Measurements from ENCODE around the gene APLF. TPM values are rescaled to one million over a fixed set of nuclear protein-coding genes. Genes with fewer than 3 reads are reported as not detected.

The APLF gene
- polyA plus RNA-seq, 1 of the 3 experiments (the other 2 are of a cell fraction) = 1.1 TPM

DNA sequence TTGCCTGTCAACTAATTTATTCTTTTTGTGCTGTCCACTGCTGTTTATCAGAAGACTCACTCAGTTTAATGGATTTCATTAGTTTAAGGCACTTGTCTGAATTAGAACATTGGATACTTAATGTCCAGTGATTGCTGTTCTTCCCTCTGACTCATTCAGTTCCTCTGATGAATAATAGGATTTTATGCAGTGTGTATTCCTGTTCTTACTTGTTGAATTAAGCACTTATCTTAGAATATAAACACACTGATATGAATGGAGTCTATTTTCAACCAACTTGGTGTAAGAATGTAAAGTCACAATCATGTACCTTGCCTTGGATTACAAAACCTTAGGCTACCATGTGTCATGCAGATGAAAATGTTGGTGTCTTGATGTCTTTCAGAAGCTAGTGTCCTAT is 89.0 kb downstream of the APLF start:
- ChIA-PET CTCF (no interaction called here), POLR2A (no interaction called here)
- no peaks in the 10 kb centered on the region for H3K79me2 ChIP-seq (ENCODE audit: insufficient read depth)

More for the DNA sequence above, 89.0 kb downstream of the APLF start:
- no peak overlapping the region for H3K4me2 ChIP-seq
- no peaks in the 10 kb centered on the region for H4K20me1 ChIP-seq (ENCODE audit: insufficient read depth)
- no peaks in the 10 kb centered on the region for H3K9me2 ChIP-seq
- TF ChIP-seq FOSL2 (IDR thresholded peaks at IDR 0.05; ENCODE audit: borderline replicate concordance, low read depth) = no peak
- TF ChIP-seq EP300 (IDR thresholded peaks at IDR 0.05; ENCODE audit: borderline replicate concordance in 1 of 2, low read depth in 1 of 2, low read length in 1 of 2) = no peak
- no peak for TF ChIP-seq GABPA (IDR thresholded peaks at IDR 0.05; ENCODE audit: low read depth)
- TF ChIP-seq RXRA (IDR thresholded peaks at IDR 0.05; ENCODE audit: borderline replicate concordance, low read depth) = no peak
- TF ChIP-seq, protein P1, sequence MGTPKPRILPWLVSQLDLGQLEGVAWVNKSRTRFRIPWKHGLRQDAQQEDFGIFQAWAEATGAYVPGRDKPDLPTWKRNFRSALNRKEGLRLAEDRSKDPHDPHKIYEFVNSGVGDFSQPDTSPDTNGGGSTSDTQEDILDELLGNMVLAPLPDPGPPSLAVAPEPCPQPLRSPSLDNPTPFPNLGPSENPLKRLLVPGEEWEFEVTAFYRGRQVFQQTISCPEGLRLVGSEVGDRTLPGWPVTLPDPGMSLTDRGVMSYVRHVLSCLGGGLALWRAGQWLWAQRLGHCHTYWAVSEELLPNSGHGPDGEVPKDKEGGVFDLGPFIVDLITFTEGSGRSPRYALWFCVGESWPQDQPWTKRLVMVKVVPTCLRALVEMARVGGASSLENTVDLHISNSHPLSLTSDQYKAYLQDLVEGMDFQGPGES (IDR thresholded peaks at IDR 0.05; ENCODE audit: low read depth, low read length) = no peak
- no peak for TF ChIP-seq TEAD4 (IDR thresholded peaks at IDR 0.05; ENCODE audit: borderline replicate concordance, insufficient read depth)
- no peak for TF ChIP-seq CHD2 (IDR thresholded peaks at IDR 0.05; ENCODE audit: low read length, partially characterized antibody)
- no peak for TF ChIP-seq ZBTB33 (IDR thresholded peaks at IDR 0.05; ENCODE audit: borderline replicate concordance, low read depth)
- TF ChIP-seq MAX (IDR thresholded peaks at IDR 0.05; ENCODE audit: low read depth) = no peak
- TF ChIP-seq CTCF (IDR thresholded peaks at IDR 0.05) = no peak
- TF ChIP-seq FOXJ3 (CRISPR knock-in tag; IDR thresholded peaks at IDR 0.05) = no peak
- TF ChIP-seq, protein P2, sequence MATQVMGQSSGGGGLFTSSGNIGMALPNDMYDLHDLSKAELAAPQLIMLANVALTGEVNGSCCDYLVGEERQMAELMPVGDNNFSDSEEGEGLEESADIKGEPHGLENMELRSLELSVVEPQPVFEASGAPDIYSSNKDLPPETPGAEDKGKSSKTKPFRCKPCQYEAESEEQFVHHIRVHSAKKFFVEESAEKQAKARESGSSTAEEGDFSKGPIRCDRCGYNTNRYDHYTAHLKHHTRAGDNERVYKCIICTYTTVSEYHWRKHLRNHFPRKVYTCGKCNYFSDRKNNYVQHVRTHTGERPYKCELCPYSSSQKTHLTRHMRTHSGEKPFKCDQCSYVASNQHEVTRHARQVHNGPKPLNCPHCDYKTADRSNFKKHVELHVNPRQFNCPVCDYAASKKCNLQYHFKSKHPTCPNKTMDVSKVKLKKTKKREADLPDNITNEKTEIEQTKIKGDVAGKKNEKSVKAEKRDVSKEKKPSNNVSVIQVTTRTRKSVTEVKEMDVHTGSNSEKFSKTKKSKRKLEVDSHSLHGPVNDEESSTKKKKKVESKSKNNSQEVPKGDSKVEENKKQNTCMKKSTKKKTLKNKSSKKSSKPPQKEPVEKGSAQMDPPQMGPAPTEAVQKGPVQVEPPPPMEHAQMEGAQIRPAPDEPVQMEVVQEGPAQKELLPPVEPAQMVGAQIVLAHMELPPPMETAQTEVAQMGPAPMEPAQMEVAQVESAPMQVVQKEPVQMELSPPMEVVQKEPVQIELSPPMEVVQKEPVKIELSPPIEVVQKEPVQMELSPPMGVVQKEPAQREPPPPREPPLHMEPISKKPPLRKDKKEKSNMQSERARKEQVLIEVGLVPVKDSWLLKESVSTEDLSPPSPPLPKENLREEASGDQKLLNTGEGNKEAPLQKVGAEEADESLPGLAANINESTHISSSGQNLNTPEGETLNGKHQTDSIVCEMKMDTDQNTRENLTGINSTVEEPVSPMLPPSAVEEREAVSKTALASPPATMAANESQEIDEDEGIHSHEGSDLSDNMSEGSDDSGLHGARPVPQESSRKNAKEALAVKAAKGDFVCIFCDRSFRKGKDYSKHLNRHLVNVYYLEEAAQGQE (IDR thresholded peaks at IDR 0.05; ENCODE audit: low read depth, low read length) = no peak
- TF ChIP-seq USF1 (IDR thresholded peaks at IDR 0.05; ENCODE audit: borderline replicate concordance, low read depth) = no peak
- TF ChIP-seq JUND (IDR thresholded peaks at IDR 0.05) = no peak
- no peak for TF ChIP-seq RAD21 (IDR thresholded peaks at IDR 0.05; ENCODE audit: low read length)
- TF ChIP-seq YY1 (IDR thresholded peaks at IDR 0.05; ENCODE audit: low read depth) = no peak
- TF ChIP-seq, protein P3, sequence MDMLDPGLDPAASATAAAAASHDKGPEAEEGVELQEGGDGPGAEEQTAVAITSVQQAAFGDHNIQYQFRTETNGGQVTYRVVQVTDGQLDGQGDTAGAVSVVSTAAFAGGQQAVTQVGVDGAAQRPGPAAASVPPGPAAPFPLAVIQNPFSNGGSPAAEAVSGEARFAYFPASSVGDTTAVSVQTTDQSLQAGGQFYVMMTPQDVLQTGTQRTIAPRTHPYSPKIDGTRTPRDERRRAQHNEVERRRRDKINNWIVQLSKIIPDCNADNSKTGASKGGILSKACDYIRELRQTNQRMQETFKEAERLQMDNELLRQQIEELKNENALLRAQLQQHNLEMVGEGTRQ (IDR thresholded peaks at IDR 0.05; ENCODE audit: borderline replicate concordance, low read depth, low read length) = no peak
- TF ChIP-seq SMC3 (IDR thresholded peaks at IDR 0.05; ENCODE audit: low read depth, low read length) = no peak
- TF ChIP-seq ELF1 (IDR thresholded peaks at IDR 0.05) = no peak
- TF ChIP-seq NRF1 (IDR thresholded peaks at IDR 0.05; ENCODE audit: low read depth, low read length) = no peak
- DNase-seq = no peak
- H3K27ac ChIP-seq (ENCODE audit: low read depth in 2 of 2, low read length in 1 of 2) = no peak overlapping the region
- H3K4me1 ChIP-seq (ENCODE audit: control insufficient read depth in 1 of 2, insufficient read depth in 2 of 2, low read depth in 1 of 2, low read length in 1 of 2) = peaks cover 2 to 6% of the 10 kb centered on the region in 2 experiments; a peak in 3 of 4 replicates
- no peaks in the 10 kb centered on the region for H3K36me3 ChIP-seq (replicated peaks in 1 of 2; ENCODE audit: control insufficient read depth in 1 of 2, insufficient read depth in 2 of 2, low read length in 1 of 2)
- H2AFZ ChIP-seq (ENCODE audit: low read depth) = no peak overlapping the region
- H3K9ac ChIP-seq = no peak overlapping the region
- H3K4me3 ChIP-seq (ENCODE audit: low read depth in 2 of 2, low read length in 1 of 2) = no peak overlapping the region
- no peaks in the 10 kb centered on the region for H3F3A ChIP-seq (replicated peaks; ENCODE audit: insufficient read depth)
- no peaks in the 10 kb centered on the region for H3K9me3 ChIP-seq
- no peaks in the 10 kb centered on the region for H3K27me3 ChIP-seq (ENCODE audit: insufficient read depth)

All from SK-N-SH (cell line).